Activated T-helper 17 cell treated with anti-CD3 and anti-CD28 coated beads, Interleukin-2, amount 50 U/mL, for 72 hours (primary cell): Measurements from ENCODE around the gene SNORC. TPM values are rescaled to one million over a fixed set of nuclear protein-coding genes. Genes with fewer than 3 reads are reported as not detected.
"Not testable (repeated sequence)": the region's sequence is repeated elsewhere in the genome, so short reads cannot be mapped to it uniquely, and the experiment has no call there.

Experiments
- ATAC-seq: fragments of 150-1000 bp; cut with Tn5 transposase; replicated peaks from 2 replicates; pipeline ENCODE4 v1.10.0; 2021; ENCODE audit warnings: mild to moderate bottlenecking, moderate library complexity
- H3K27ac Mint-ChIP-seq: one replicate; pipeline ENCODE4 v1.8.0; 2022; ENCODE audit warnings: mixed read lengths
- H3K27me3 Mint-ChIP-seq: one replicate; pipeline ENCODE4 v1.8.0; 2022; ENCODE audit warnings: mixed read lengths
- H3K36me3 Mint-ChIP-seq: one replicate; pipeline ENCODE4 v1.8.0; 2022; ENCODE audit warnings: low read depth, mild to moderate bottlenecking, mixed read lengths
- H3K4me1 Mint-ChIP-seq: one replicate; pipeline ENCODE4 v1.8.0; 2022; ENCODE audit warnings: mixed read lengths
- H3K4me3 Mint-ChIP-seq: one replicate; pipeline ENCODE4 v1.8.0; 2022; ENCODE audit warnings: mild to moderate bottlenecking, mixed read lengths
- H3K9me3 Mint-ChIP-seq: one replicate; pipeline ENCODE4 v1.8.0; 2022; ENCODE audit warnings: mixed read lengths
- total RNA-seq, 2 donors: library from RNA; stranded (reverse); gene quantifications; one replicate each; pipeline ENCODE4 v1.2.3, GENCODE V29; 2022

SNORC gene
- total RNA-seq, 2 donors from 2014 or later: 2.0 to 3.1 TPM

DNA sequence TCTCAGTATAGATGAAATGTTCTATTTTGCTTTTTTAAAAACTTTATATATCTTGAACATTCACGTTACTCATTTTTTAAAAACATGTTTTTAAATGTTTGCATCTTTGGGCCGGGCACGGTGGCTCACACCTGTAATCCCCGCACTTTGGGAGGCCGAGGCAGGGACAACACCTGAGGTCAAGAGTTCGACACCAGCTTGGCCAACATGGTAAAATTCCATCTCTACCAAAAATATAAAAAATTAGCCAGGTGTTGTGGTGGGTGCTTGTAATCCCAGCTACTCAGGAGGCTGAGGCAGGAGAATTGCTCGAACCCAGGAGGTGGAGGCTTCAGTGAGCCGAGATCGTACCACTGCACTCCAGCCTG, 37.6 kb downstream of the SNORC start:
- not testable (repeated sequence) for H3K9me3 Mint-ChIP-seq, H3K4me1 Mint-ChIP-seq, H3K4me3 Mint-ChIP-seq, ATAC-seq, H3K27ac Mint-ChIP-seq, H3K36me3 Mint-ChIP-seq
- H3K27me3 Mint-ChIP-seq: peaks cover 23% of the 10 kb centered on the region

DNA sequence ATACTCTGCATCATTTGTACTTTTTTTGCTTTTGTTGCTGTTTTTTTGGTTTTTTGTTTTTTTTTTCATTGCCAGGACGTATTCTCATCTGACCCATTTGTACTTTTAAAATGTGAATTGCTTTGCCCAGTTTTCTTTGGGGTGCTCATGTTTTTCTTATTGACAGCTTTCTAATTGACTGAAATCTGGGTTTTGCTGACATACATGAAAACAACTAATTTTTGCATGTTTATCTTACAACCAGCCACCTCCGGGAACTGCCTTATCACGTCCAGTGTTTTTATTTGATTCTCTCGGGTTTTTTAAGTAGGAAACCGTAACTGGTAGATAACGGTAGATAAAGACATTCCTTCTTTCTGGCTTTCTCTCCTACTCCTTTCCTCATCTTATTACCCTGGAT, 38.6 kb downstream of the SNORC start:
- H3K9me3 Mint-ChIP-seq: peaks cover 6% of the 10 kb centered on the region
- H3K36me3 Mint-ChIP-seq: no peaks in the 10 kb centered on the region
- no peak overlapping the region for H3K27ac Mint-ChIP-seq
- H3K4me1 Mint-ChIP-seq: no peaks in the 10 kb centered on the region
- no peak for ATAC-seq
- H3K4me3 Mint-ChIP-seq: no peak overlapping the region
- H3K27me3 Mint-ChIP-seq: peaks cover 30% of the 10 kb centered on the region

DNA sequence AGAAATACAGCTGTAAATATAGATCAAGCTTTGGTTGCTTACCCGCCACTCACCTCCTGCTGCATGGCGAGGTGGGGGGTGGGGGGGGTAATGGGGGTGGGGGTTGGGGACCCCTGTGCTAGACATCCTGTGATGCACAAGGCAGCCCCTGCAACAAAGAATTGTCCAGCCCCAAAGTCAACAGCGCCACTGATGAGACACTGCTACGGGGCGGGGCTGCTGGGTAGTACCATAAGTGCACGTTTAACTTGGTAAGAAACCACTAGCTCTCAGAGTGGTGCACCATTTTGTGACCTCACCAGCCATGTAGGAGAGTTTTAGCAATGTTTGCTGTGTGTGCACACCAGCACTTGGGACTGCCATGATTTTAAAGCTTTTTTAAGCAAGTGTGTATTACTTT, 40.3 kb downstream of the SNORC start:
- no peak overlapping the region for H3K4me3 Mint-ChIP-seq
- H3K27me3 Mint-ChIP-seq: peaks cover 38% of the 10 kb centered on the region
- H3K36me3 Mint-ChIP-seq: no peaks in the 10 kb centered on the region
- no peak overlapping the region for H3K27ac Mint-ChIP-seq
- peaks cover 6% of the 10 kb centered on the region for H3K9me3 Mint-ChIP-seq
- no peaks in the 10 kb centered on the region for H3K4me1 Mint-ChIP-seq
- no peak for ATAC-seq

DNA sequence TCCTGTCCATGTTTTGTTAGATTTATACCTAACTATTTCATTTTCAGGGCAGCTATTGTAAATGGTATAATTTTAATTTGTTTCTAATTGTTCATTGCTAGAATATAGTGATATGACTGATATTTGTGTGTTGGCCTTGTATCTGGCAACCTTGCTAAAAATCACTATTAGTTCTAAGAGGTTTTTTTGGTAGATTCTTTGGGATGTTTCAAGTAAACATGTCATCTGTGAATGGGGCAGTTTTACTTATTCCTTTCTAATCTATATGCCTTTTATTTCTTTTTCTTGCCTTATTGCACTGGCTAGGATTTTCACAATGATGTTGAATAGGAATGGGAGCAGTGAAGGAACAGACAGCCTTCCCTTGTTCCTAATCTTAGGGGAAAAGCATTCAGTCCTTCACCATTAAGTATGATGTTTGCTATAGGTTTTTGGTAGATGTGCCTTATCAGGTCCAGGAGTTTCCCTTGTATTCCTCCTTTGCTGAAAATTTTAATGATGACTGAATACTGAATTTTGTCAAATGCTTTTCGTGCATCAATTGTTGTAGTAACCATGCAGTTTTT, 41.7 kb downstream of the SNORC start:
- Mint-ChIP-seq H3K27ac (no peak overlapping the region), H3K36me3 (no peaks in the 10 kb centered on the region), H3K4me1 (no peaks in the 10 kb centered on the region), H3K4me3 (no peak overlapping the region), H3K27me3 (peaks cover 41% of the 10 kb centered on the region), H3K9me3 (peaks cover 6% of the 10 kb centered on the region)
- ATAC-seq: no peak

DNA sequence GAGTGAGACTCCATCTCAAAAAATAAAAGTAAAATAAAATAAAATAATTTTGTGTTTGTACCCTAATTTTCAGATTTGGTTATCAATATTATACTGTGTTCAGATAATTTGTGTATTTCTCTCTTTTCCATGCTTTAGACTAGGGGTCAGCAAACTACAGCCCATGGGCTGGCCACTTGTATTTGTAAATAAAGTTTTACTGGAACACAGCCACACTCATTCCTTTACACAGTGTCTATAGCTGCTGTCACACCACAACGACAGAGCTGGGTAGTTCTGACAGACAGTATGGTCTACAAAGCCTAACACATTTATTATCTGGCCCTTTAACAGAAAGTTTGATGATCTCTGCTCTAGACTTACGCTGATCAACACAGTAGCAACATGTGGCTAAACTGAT, 43.8 kb downstream of the SNORC start:
- Mint-ChIP-seq H3K27ac (no peak overlapping the region), H3K9me3 (peaks cover 6% of the 10 kb centered on the region), H3K27me3 (peaks cover 42% of the 10 kb centered on the region), H3K4me1 (no peaks in the 10 kb centered on the region), H3K36me3 (no peaks in the 10 kb centered on the region), H3K4me3 (no peak overlapping the region)
- ATAC-seq: no peak

DNA sequence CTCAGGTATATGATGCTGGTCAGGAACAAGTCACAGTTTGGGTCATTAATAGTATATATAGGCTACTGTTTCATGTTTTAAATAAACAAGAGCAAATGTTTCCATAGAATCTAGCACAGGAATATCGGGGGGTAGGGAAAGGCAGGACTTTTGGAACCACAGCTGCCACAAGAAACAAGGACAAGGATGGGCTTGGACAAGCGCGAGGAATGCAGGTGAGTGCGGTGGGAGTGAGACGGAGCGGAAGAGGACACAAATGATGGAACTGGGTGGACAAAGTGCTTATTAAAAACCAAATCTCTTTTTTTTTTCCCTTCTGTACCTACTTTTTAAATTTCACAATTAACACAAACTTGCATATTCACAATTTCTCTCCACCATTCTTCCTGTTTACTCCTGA, 49.1 kb downstream of the SNORC start:
- no peak for ATAC-seq
- H3K4me3 Mint-ChIP-seq: no peak overlapping the region
- H3K36me3 Mint-ChIP-seq: no peaks in the 10 kb centered on the region
- H3K27ac Mint-ChIP-seq: no peak overlapping the region
- H3K27me3 Mint-ChIP-seq: peaks cover 36% of the 10 kb centered on the region
- no peaks in the 10 kb centered on the region for H3K9me3 Mint-ChIP-seq
- H3K4me1 Mint-ChIP-seq: no peaks in the 10 kb centered on the region

DNA sequence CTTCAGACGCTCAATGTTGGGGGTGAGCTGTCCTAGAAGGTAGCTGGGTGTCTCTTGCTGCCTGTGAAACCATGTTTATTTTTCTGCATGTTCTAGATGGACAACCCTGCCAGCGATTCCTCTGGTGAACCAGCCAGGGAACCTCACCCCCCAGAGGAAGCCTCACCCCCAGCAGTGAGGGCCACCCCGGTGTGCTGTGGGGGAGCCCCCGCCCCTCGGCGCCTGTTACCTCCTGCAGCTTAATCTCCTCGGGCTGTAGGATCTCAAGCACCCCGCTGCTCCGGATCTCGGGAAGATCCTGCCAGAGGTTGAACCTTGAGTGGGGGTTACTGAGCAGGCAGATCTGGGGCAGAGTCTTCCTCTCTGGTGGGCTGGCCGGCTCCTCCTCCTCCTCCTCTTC, 50.0 kb downstream of the SNORC start:
- ATAC-seq: no peak
- no peaks in the 10 kb centered on the region for H3K36me3 Mint-ChIP-seq
- no peaks in the 10 kb centered on the region for H3K9me3 Mint-ChIP-seq
- no peak overlapping the region for H3K4me3 Mint-ChIP-seq
- peaks cover 35% of the 10 kb centered on the region for H3K27me3 Mint-ChIP-seq
- H3K27ac Mint-ChIP-seq: no peak overlapping the region
- H3K4me1 Mint-ChIP-seq: no peaks in the 10 kb centered on the region

DNA sequence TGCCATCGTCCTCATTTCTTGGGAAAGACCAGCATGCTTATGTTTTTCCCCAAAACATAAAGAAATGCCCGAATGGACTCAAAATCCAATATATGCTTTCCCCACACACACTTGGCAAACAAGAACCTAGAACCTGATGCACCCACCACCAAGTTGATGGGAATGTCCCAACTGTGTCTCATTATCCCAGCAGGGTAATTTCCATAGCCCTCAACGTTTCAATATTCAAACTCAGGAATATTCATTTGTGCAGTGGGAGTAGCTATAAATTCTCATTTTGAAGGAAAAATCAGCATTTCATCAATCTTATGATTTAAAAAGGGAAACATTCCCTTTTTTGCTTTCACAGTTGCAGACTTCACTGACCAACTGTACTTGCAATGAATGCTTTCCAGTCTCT, 50.7 kb downstream of the SNORC start:
- Mint-ChIP-seq H3K9me3 (no peaks in the 10 kb centered on the region), H3K27ac (no peak overlapping the region), H3K27me3 (peaks cover 37% of the 10 kb centered on the region), H3K36me3 (no peaks in the 10 kb centered on the region), H3K4me3 (no peak overlapping the region), H3K4me1 (no peaks in the 10 kb centered on the region)
- no peak for ATAC-seq

DNA sequence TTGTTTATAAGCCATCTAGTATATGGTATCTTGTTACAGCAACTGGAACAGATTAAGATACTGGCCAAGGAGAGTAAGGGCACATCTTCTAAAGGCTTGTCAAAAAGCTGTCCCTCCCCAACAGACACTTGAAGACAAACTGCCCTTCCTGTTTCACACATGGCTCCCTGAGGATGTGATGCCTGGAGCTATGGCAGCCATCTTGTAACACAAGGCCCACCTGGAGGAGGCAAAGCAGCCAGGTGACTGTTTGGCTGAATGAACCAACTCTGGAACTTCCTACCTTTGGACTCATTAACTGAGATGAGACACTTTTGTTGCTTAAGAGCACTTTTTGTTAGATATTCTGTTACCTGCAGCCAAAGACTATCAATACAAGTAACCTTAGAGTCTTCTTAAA, 54.4 kb downstream of the SNORC start:
- H3K9me3 Mint-ChIP-seq: no peaks in the 10 kb centered on the region
- H3K4me1 Mint-ChIP-seq: no peaks in the 10 kb centered on the region
- no peak overlapping the region for H3K4me3 Mint-ChIP-seq
- no peak overlapping the region for H3K27ac Mint-ChIP-seq
- ATAC-seq: no peak
- peaks cover 9% of the 10 kb centered on the region for H3K36me3 Mint-ChIP-seq
- H3K27me3 Mint-ChIP-seq: peaks cover 37% of the 10 kb centered on the region

DNA sequence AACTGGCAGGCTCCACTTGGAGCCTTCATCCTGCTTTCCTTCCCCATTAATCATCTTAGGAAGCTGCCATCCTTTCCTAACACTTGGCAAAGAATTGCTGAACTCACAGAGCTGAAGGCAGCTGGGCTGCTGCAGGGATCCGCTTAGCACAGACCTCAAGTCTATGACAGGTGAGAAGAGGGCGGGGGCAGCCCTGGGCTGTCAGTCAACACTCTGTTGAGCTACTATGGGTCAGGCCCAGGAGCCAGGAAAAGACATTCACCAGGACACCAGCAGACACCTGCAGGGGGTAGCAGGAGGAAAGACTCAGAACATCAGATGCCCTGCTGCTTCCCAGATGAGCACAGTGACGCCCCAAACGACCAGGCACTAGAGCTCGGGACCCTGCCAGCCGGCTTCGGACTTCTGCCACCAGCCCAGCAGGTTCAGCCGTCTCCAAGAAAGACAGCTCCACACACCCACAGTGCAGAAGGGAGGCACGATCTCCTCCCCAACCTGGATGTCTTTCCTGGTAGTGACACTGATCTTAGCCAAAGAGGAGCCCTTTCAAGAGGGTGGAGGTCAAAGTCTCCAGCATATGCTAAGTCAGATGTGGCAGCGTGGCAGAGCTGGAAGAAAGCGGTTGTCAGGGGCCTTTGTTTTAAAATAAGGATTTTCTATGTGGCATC, 55.2 kb downstream of the SNORC start:
- no peak for ATAC-seq
- Mint-ChIP-seq H3K4me1 (peaks cover 5% of the 10 kb centered on the region), H3K9me3 (no peaks in the 10 kb centered on the region), H3K27me3 (peaks cover 39% of the 10 kb centered on the region), H3K27ac (no peak overlapping the region), H3K4me3 (no peak overlapping the region), H3K36me3 (peaks cover 14% of the 10 kb centered on the region)

DNA sequence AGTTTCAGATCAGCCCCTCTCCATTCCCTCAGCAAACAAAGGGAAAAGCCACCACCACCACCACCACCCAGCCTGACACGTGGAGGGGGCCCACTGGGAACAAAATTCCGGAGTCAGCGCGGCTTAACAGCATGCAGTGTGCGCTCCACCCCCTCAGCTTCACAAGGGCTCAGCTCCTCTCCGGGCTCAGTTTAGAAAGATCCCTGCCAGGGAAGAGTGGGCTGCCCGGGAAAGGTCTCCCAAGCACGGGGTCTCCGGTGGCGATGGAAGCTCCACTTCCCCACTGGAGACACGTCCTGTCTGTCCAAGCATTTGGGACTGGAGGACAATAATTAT, 55.7 kb downstream of the SNORC start:
- H3K27ac Mint-ChIP-seq: no peak overlapping the region
- no peak for ATAC-seq
- peaks cover 37% of the 10 kb centered on the region for H3K27me3 Mint-ChIP-seq
- H3K36me3 Mint-ChIP-seq: peaks cover 14% of the 10 kb centered on the region
- no peaks in the 10 kb centered on the region for H3K9me3 Mint-ChIP-seq
- no peak overlapping the region for H3K4me3 Mint-ChIP-seq
- peaks cover 5% of the 10 kb centered on the region for H3K4me1 Mint-ChIP-seq

DNA sequence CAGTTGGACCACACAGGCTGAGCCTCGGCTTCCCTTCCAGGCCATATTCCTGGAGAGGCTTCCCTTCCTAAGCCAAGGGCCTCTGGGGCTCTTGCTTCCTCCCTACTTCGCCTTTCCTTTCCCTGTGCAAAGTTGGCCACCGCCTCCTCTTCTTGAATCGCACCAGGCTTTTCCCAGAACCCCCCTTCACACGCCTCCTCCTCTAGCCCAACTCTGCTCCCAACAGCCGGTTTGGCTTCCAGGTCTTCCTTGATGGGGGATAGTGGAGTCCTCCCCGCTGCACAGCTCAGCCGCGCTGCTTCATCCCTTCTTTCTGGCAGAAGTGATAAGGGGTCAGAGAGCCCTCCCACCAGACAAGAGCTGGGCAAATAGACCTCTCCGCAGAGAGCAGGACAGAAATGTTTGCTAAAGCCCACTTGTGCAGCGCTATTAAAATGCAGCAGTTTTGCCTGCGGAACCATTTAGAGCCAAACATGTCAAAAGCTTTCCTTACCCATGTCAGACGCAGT, 56.4 kb downstream of the SNORC start:
- Mint-ChIP-seq H3K27ac (no peak overlapping the region), H3K9me3 (no peaks in the 10 kb centered on the region), H3K4me3 (peak overlapping the region; percentile 54), H3K27me3 (peaks cover 44% of the 10 kb centered on the region), H3K4me1 (peaks cover 5% of the 10 kb centered on the region), H3K36me3 (peaks cover 14% of the 10 kb centered on the region)
- no peak for ATAC-seq

DNA sequence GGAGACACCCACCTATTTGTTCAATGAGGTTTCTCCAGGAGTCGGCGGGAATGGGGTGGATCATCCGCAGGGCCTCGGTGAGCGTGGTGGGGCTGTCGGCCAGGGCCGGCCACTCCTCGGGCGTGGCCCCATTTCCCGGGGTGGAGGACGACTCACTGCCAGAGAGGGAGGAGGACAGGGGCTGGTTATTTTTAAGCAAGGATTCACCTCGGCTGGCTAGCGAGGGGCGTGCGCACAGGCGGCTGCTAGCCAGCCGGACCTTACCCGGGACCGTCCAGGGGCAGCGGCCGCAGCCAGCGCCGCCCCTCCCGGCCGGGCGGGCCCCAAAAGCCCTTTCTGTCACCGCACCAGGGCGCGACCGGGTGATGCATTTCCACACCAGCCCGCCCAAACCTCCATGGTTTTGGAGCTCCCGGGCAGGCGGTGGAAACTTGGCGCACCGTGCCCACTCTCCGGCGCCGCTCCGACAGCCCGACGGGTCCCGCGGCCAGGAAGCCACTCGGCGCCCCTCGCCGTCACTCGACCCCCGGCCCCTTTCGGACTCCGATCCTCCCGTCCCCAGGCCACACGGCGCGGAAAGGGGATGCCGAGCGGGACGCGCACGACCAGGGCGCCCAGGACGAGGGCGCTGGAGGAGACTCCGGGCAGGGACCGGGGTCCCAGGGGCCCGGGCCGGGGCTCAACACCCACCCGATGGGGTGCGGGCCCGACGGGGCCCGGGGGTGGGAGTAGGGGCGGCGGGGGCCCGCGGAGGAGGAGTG, 57.1 kb downstream of the SNORC start:
- peaks cover 14% of the 10 kb centered on the region for H3K36me3 Mint-ChIP-seq
- no peak overlapping the region for H3K27ac Mint-ChIP-seq
- peak overlapping the region; percentile 54 for H3K4me3 Mint-ChIP-seq
- H3K4me1 Mint-ChIP-seq: peaks cover 5% of the 10 kb centered on the region
- no peaks in the 10 kb centered on the region for H3K9me3 Mint-ChIP-seq
- ATAC-seq: peak; percentile 40
- peaks cover 43% of the 10 kb centered on the region for H3K27me3 Mint-ChIP-seq

DNA sequence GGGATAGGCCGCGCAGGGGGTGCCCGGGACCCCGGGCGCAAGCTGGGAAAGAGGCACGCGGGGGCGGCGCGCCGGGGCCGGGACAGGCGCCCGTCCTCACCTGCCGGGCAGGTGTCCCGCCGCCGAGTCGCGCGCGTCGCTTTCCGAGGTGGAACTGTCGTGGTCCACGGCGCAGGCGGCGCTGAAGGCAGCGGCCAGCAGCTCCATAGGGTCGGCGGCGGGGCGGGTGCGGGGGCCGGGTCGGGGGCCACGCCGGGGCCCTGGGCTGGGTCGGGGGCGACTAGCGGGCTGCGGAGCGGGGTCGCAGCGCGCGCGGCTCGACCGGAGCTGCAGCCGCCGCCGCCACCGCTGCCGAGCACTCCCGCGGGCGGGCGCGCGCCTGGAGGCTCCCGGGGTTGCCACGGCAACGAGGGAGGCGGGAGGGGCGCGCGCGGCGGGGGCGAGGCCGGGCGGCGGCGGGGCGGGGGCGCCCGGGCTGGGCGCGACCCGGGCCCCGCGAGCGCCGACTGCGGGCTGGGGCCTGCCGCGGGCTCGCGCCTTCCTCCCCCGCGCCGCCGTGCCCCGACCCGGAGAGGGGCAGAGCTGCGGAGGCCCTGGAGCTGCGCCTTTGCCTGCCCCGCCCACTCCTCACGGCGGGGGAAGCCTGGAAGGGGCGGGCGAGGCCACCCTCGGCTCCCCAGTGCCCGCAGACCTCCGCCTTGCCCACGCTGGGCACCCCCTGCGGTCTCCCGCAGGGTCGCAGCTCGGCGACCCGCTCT, 57.9 kb downstream of the SNORC start:
- peaks cover 5% of the 10 kb centered on the region for H3K4me1 Mint-ChIP-seq
- peaks cover 14% of the 10 kb centered on the region for H3K36me3 Mint-ChIP-seq
- no peak overlapping the region for H3K27ac Mint-ChIP-seq
- H3K9me3 Mint-ChIP-seq: no peaks in the 10 kb centered on the region
- no peak for ATAC-seq
- H3K27me3 Mint-ChIP-seq: peaks cover 45% of the 10 kb centered on the region
- H3K4me3 Mint-ChIP-seq: no peak overlapping the region
